HFFc6 (cell line): Measurements from ENCODE around the gene CDH11. TPM values are rescaled to one million over a fixed set of nuclear protein-coding genes. Genes with fewer than 3 reads are reported as not detected.

Experiments used
- DNase-seq: peaks from one replicate; pipeline ENCODE4 v3.0.0-alpha.2; 2018
- H3K27ac Mint-ChIP-seq: 2 replicates; pipeline ENCODE4 v1.8.0; 2020; ENCODE audit warnings: mild to moderate bottlenecking, mixed read lengths
- H3K27me3 Mint-ChIP-seq: 2 replicates; pipeline ENCODE4 v1.8.0; 2021; ENCODE audit warnings: mild to moderate bottlenecking, moderate library complexity, mixed read lengths; ENCODE audit not compliant: insufficient read depth
- H3K36me3 Mint-ChIP-seq: 2 replicates; pipeline ENCODE4 v1.8.0; 2021; ENCODE audit warnings: low read depth, mixed read lengths
- H3K4me1 Mint-ChIP-seq: 2 replicates; pipeline ENCODE4 v1.8.0; 2020; ENCODE audit warnings: low read depth, mixed read lengths
- H3K4me3 Mint-ChIP-seq: 2 replicates; pipeline ENCODE4 v1.8.0; 2020; ENCODE audit warnings: mild to moderate bottlenecking, moderate library complexity, mixed read lengths
- H3K9me3 Mint-ChIP-seq: 2 replicates; pipeline ENCODE4 v1.8.0; 2020; ENCODE audit warnings: mild to moderate bottlenecking, mixed read lengths
- total RNA-seq, 6 experiments: library from RNA; stranded (reverse); fragmentation: NEBNext Ultra II Directional; extraction: Animal tissue kit (Norgen Biotek cat#: 25700); gene quantifications; 2 replicates in 1 of 6; 3 replicates in 5 of 6; pipeline ENCODE4 v1.2.3, GENCODE V29; 2021
- TF ChIP-seq, protein P1 (sequence below): fragments of 200-600 bp; sonication (generic); IDR thresholded peaks from 2 replicates; pipeline ENCODE4 v1.5.0; 2021; ENCODE audit warnings: antibody characterized with exemption, mild to moderate bottlenecking

Gene CDH11
- total RNA-seq, 6 experiments from 2014 or later = 507 to 539 (median 527) TPM

GRCh38 chr16:65037556-65037955 is 84.3 kb downstream of the CDH11 start:
- Mint-ChIP-seq H3K4me1 (peaks cover 32% of the 10 kb centered on the region), H3K9me3 (peaks cover 9% of the 10 kb centered on the region), H3K36me3 (peaks cover 41% of the 10 kb centered on the region), H3K27ac (peak overlapping the region; percentile 34), H3K4me3 (no peak overlapping the region), H3K27me3 (peaks cover 4% of the 10 kb centered on the region)
- no peak for DNase-seq
- TF ChIP-seq, protein P1, sequence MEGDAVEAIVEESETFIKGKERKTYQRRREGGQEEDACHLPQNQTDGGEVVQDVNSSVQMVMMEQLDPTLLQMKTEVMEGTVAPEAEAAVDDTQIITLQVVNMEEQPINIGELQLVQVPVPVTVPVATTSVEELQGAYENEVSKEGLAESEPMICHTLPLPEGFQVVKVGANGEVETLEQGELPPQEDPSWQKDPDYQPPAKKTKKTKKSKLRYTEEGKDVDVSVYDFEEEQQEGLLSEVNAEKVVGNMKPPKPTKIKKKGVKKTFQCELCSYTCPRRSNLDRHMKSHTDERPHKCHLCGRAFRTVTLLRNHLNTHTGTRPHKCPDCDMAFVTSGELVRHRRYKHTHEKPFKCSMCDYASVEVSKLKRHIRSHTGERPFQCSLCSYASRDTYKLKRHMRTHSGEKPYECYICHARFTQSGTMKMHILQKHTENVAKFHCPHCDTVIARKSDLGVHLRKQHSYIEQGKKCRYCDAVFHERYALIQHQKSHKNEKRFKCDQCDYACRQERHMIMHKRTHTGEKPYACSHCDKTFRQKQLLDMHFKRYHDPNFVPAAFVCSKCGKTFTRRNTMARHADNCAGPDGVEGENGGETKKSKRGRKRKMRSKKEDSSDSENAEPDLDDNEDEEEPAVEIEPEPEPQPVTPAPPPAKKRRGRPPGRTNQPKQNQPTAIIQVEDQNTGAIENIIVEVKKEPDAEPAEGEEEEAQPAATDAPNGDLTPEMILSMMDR = no peak

DNA sequence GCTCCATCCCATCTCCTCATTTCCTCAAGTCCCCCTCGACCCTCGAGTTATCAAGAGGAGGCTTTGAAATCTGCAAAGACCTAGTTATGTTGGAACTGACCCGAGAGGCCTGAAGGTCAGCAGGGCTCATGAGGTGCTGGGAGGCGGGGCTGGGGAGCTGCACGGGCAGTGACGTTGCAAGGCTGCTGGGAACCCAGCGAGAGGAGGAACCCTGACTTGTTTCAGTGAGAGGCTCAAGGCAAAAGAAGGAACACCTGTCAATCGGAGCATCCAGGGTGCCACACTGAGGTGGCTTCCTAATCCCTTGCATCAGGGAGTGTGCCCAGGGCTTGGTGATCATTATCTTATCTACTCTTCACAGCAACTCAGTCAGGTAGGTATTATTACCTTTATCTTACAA is 86.9 kb downstream of the CDH11 start:
- Mint-ChIP-seq H3K27ac (no peak overlapping the region; the same call in 1 of the 2 replicates), H3K9me3 (peaks cover 4% of the 10 kb centered on the region; the same call in 1 of the 2 replicates), H3K27me3 (peaks cover 4% of the 10 kb centered on the region), H3K4me3 (no peak overlapping the region), H3K36me3 (peaks cover 30% of the 10 kb centered on the region), H3K4me1 (peaks cover 40% of the 10 kb centered on the region)
- TF ChIP-seq, protein P1 = no peak
- no peak for DNase-seq

DNA sequence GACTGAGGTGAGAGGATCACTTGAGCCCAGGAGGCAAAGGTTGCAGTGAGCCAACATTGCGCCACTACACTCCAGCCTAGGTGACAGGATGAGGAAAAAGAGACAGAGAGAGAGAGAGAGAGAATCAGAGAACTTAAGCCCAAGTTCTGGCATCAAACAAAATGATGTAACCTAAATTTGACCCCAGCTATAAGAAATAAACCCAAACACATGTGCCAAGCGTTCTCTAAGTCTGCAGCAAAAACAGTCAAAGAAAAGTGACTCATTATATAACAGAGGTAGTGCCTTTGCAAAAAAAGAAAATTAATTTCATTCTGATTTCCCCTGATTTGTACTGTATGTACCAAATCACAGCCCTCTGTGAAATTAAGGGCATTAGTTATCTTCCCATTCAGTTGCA is 89.5 kb downstream of the CDH11 start:
- no peaks in the 10 kb centered on the region for H3K9me3 Mint-ChIP-seq
- peaks cover under 1% of the 10 kb centered on the region for H3K27me3 Mint-ChIP-seq
- DNase-seq = no peak
- peaks cover 63% of the 10 kb centered on the region for H3K4me1 Mint-ChIP-seq
- H3K27ac Mint-ChIP-seq = peak overlapping the region; percentile 19; the same call in 1 of the 2 replicates
- peaks cover 30% of the 10 kb centered on the region for H3K36me3 Mint-ChIP-seq
- TF ChIP-seq, protein P1 = no peak
- H3K4me3 Mint-ChIP-seq = no peak overlapping the region

GRCh38 chr16:65024767-65025178 is 97.1 kb downstream of the CDH11 start:
- peak overlapping the region; percentile 83 for H3K27ac Mint-ChIP-seq
- H3K4me3 Mint-ChIP-seq = peak overlapping the region; percentile 50
- H3K36me3 Mint-ChIP-seq = peaks cover 52% of the 10 kb centered on the region
- peak; percentile 60 for DNase-seq
- H3K4me1 Mint-ChIP-seq = peaks cover 82% of the 10 kb centered on the region
- no peaks in the 10 kb centered on the region for H3K9me3 Mint-ChIP-seq
- TF ChIP-seq, protein P1 = no peak
- no peaks in the 10 kb centered on the region; the same call in 1 of the 2 replicates for H3K27me3 Mint-ChIP-seq

- DNase-seq = no peak
- peak overlapping the region; percentile 65 for H3K27ac Mint-ChIP-seq
- no peak overlapping the region; the same call in 1 of the 2 replicates for H3K4me3 Mint-ChIP-seq
- TF ChIP-seq, protein P1 = no peak
- peaks cover 73% of the 10 kb centered on the region for H3K4me1 Mint-ChIP-seq
- H3K36me3 Mint-ChIP-seq = peaks cover 52% of the 10 kb centered on the region
- H3K27me3 Mint-ChIP-seq = no peaks in the 10 kb centered on the region; the same call in 1 of the 2 replicates
- H3K9me3 Mint-ChIP-seq = no peaks in the 10 kb centered on the region
Measured at GRCh38 chr16:65023802-65024201, 98.1 kb downstream of the CDH11 start.
